OCI-LY7 (cell line): ENCODE measurements around the gene AGAP9. TPM values are rescaled to one million over a fixed set of nuclear protein-coding genes. Genes with fewer than 3 reads are reported as not detected.
"Not testable (repeated sequence)": the region's sequence is repeated elsewhere in the genome, so short reads cannot be mapped to it uniquely, and the experiment has no call there.

Experiments
- BruUV-seq: library from RNA; stranded (reverse); fragments of 400-500 nt; replicated peaks from 2 replicates; lab custom pipeline; 2021; lab: Mats Ljungman, UMichigan
- CTCF ChIA-PET: fragments of 300-600 bp; sonication (Branson Sonifier 250); formaldehyde crosslinking; loops from one replicate; lab custom pipeline; 2022; ENCODE audit warnings: antibody characterized with exemption; ENCODE audit not compliant: unreplicated experiment; lab: Charles Lee
- POLR2A ChIA-PET: fragments of 300-600 bp; sonication (Branson Sonifier 250); formaldehyde crosslinking; loops from one replicate; lab custom pipeline; 2022; ENCODE audit warnings: antibody characterized with exemption; lab: Charles Lee
- DNase-seq: peaks from one replicate; pipeline ENCODE4 v3.0.0-alpha.2; 2015; ENCODE audit warnings: low spot score
- H2AFZ ChIP-seq: fragments of 200-600 bp; sonication (generic), shearing (Covaris generic); 2 replicates; pipeline ENCODE4 v1.6.1; 2014; ENCODE audit warnings: mild to moderate bottlenecking, antibody characterized with exemption, low read length, moderate library complexity
- H3K27ac ChIP-seq: fragments of 200-600 bp; sonication (generic); 2 replicates; pipeline ENCODE4 v1.5.1; 2014; ENCODE audit warnings: mixed run types, low read depth, mild to moderate bottlenecking, moderate library complexity, low read length, inconsistent platforms; ENCODE audit not compliant: poor library complexity, severe bottlenecking
- H3K36me3 ChIP-seq: fragments of 200-600 bp; sonication (generic); 2 replicates; pipeline ENCODE4 v1.6.1; 2014; ENCODE audit warnings: mild to moderate bottlenecking, antibody characterized with exemption, low read length, moderate library complexity, mixed read lengths; ENCODE audit not compliant: insufficient read depth
- H3K4me1 ChIP-seq: fragments of 200-600 bp; sonication (generic); 2 replicates; pipeline ENCODE4 v1.5.1; 2014; ENCODE audit warnings: mild to moderate bottlenecking, low read length; ENCODE audit not compliant: insufficient read depth, poor library complexity, severe bottlenecking
- H3K4me2 ChIP-seq: fragments of 200-600 bp; sonication (generic); 2 replicates; pipeline ENCODE4 v1.6.1; 2014; ENCODE audit warnings: mild to moderate bottlenecking, low read length
- H3K4me3 ChIP-seq: fragments of 200-600 bp; sonication (generic); 2 replicates; pipeline ENCODE4 v1.5.1; 2014; ENCODE audit warnings: mild to moderate bottlenecking, low read depth, low read length; ENCODE audit not compliant: poor library complexity, severe bottlenecking
- H3K79me2 ChIP-seq: fragments of 200-600 bp; sonication (generic); 2 replicates; pipeline ENCODE4 v1.6.1; 2016; ENCODE audit warnings: low read depth, mild to moderate bottlenecking, low read length, moderate library complexity, mixed read lengths; ENCODE audit not compliant: insufficient read depth
- H3K9me2 ChIP-seq: fragments of 200-600 bp; sonication (generic); 2 replicates; pipeline ENCODE4 v1.6.1; 2016; ENCODE audit warnings: mild to moderate bottlenecking, low read length, mixed read lengths; ENCODE audit not compliant: insufficient read depth
- H3K9me3 ChIP-seq: fragments of 200-600 bp; sonication (generic); 2 replicates; pipeline ENCODE4 v1.6.1; 2014; ENCODE audit warnings: mild to moderate bottlenecking, mixed run types, low read length, mixed read lengths
- H4K20me1 ChIP-seq: fragments of 200-600 bp; sonication (generic); 2 replicates; pipeline ENCODE4 v1.6.1; 2014; ENCODE audit warnings: mild to moderate bottlenecking, antibody characterized with exemption, low read length, moderate library complexity, mixed read lengths; ENCODE audit not compliant: insufficient read depth
- CTCF ChIP-seq: fragments of 200-600 bp; sonication (generic); conservative IDR thresholded peaks from 2 replicates; pipeline ENCODE4 v1.5.1; 2014; ENCODE audit warnings: mild to moderate bottlenecking, antibody characterized with exemption, low read length, moderate library complexity, mixed read lengths
- EZH2phosphoT487 ChIP-seq: fragments of 200-600 bp; sonication (generic); IDR thresholded peaks from 2 replicates; pipeline ENCODE4 v1.6.1; 2018; ENCODE audit warnings: low read depth, borderline replicate concordance, mild to moderate bottlenecking, mixed run types, antibody characterized with exemption, low read length, moderate library complexity, mixed read lengths
- intact Hi-C: fragments of 100-400 bp; cut with micrococcal nuclease; formaldehyde crosslinking; loops from one replicate; pipeline ENCODE4 v1.10.0; 2022; ENCODE audit not compliant: unreplicated experiment
- total RNA-seq, 2 experiments: library from RNA; depleted of rRNA in 1 of 2; stranded (reverse); fragments of >200 nt in 1 of 2; shearing (Covaris generic) in 1 of 2; gene quantifications; 2 replicates each; pipeline ENCODE4 v1.2.3, GENCODE V29; 2014 to 2022

The AGAP9 gene
- total RNA-seq, 2 experiments from 2014 or later, result 4.8 to 7.6 TPM

DNA sequence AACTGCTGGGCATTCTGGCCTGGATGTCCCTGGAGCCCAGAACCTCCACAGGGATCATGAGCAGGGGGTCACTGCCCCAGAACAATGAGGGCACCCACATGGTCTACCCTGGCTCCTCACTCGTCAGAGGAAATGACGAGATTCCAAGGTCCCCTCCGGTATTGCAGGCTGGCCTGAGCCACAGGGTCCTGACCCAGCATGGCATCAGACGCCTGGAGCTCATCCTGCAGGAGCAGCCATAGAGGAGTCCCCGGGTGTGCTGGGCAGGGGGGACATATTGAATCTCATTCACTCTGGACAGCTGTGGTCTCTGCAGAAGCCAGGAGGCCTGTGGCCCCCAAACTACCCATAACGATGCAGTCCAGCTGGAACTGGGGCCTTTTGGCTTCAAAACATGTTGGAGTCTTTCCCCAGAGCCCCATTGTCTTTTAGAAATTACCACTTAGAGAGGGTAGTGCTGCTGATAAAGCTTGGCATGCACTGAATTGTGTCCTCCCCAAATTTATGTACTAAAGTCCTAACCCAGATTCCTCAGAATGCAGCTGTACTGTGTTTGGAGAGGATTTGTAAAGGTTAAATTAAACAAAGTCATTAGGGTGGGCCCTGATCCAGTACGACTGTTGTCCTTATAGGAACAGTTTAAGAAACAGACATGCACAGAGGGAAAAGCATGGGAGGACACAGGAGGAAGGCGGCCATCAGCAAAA is 67.2 kb downstream of the AGAP9 start:
- CTCF ChIA-PET, result no interaction called here
- no peaks in the 10 kb centered on the region for H3K9me3 ChIP-seq
- no peak for DNase-seq
- no peaks in the 10 kb centered on the region for H3K4me1 ChIP-seq
- POLR2A ChIA-PET, result no interaction called here
- no peak for TF ChIP-seq EZH2phosphoT487
- TF ChIP-seq CTCF, result no peak
- no peak overlapping the region for H2AFZ ChIP-seq
- no peak overlapping the region for H3K27ac ChIP-seq
- H3K9me2 ChIP-seq, result no peaks in the 10 kb centered on the region
- H3K4me3 ChIP-seq, result no peak overlapping the region
- H3K36me3 ChIP-seq, result no peaks in the 10 kb centered on the region
- no peaks in the 10 kb centered on the region for H4K20me1 ChIP-seq
- intact Hi-C loops, result no loop called here
- BruUV-seq, result no TSS peak
- H3K79me2 ChIP-seq, result no peaks in the 10 kb centered on the region
- H3K4me2 ChIP-seq, result no peak overlapping the region

GRCh38 chr10:47455350-47456078 is 67.9 kb downstream of the AGAP9 start:
- intact Hi-C loops, H3K79me2 ChIP-seq, H3K4me2 ChIP-seq, H3K4me3 ChIP-seq, H2AFZ ChIP-seq, H3K9me3 ChIP-seq, CTCF ChIA-PET, H3K27ac ChIP-seq, POLR2A ChIA-PET, BruUV-seq, H3K4me1 ChIP-seq, H3K9me2 ChIP-seq, H3K36me3 ChIP-seq, DNase-seq, H4K20me1 ChIP-seq: not testable (repeated sequence)

DNA sequence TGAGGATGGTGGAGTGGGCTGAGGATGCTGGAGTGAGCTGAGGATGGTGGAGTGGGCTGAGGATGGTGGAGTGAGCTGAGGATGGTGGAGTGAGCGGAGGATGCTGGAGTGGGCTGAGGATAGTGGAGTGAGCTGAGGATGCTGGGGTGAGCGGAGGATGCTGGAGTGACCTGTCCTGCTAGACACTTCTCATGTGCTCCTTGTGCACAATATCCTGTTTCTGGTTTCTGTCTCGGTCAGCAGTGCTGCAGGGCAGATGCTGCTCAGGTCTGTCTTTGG is 68.7 kb downstream of the AGAP9 start:
- Histone ChIP-seq H3K4me2 (no peak overlapping the region), H2AFZ (no peak overlapping the region), H3K36me3 (no peaks in the 10 kb centered on the region), H3K4me3 (no peak overlapping the region), H4K20me1 (no peaks in the 10 kb centered on the region), H3K79me2 (no peaks in the 10 kb centered on the region), H3K4me1 (no peaks in the 10 kb centered on the region), H3K9me2 (no peaks in the 10 kb centered on the region), H3K9me3 (no peaks in the 10 kb centered on the region), H3K27ac (no peak overlapping the region)
- intact Hi-C loops, result no loop called here
- CTCF ChIA-PET, result no interaction called here
- DNase-seq, result no peak
- BruUV-seq, result no TSS peak
- TF ChIP-seq EZH2phosphoT487 (no peak), CTCF (no peak)
- POLR2A ChIA-PET, result no interaction called here
